A673 (cell line): ENCODE data around the gene MYO6. TPM values are rescaled to one million over a fixed set of nuclear protein-coding genes. Genes with fewer than 3 reads are reported as not detected.

Experiments
- BruUV-seq: library from RNA; stranded (reverse); fragments of 400-500 nt; replicated peaks from 2 replicates; lab custom pipeline; 2021; lab: Mats Ljungman, UMichigan
- CTCF ChIA-PET: fragments of 300-600 bp; sonication (Branson Sonifier 250); formaldehyde crosslinking; loops from one replicate; lab custom pipeline; 2022; ENCODE audit warnings: antibody characterized with exemption; lab: Charles Lee
- POLR2A ChIA-PET: fragments of 300-600 bp; sonication (Branson Sonifier 250); formaldehyde crosslinking; loops from one replicate; lab custom pipeline; 2022; ENCODE audit warnings: antibody characterized with exemption; ENCODE audit not compliant: low non-redundant PET; lab: Charles Lee
- DNase-seq: peaks from one replicate; pipeline ENCODE4 v3.0.0-alpha.2; 2015; ENCODE audit warnings: low spot score
- H3K27ac ChIP-seq: fragments of 200-600 bp; sonication (generic); 2 replicates; pipeline ENCODE4 v1.5.1; 2016; ENCODE audit warnings: mixed run types, low read depth, mild to moderate bottlenecking, mixed read lengths, antibody characterized with exemption, low read length; ENCODE audit not compliant: poor library complexity, severe bottlenecking
- H3K27me3 ChIP-seq: fragments of 200-600 bp; sonication (generic); replicated peaks from 2 replicates; pipeline ENCODE4 v1.6.1; 2017; ENCODE audit warnings: mixed run types, low read depth, mild to moderate bottlenecking, mixed read lengths, antibody characterized with exemption, low read length; ENCODE audit not compliant: insufficient read depth, poor library complexity
- H3K36me3 ChIP-seq: fragments of 200-600 bp; sonication (generic); 2 replicates; pipeline ENCODE4 v1.6.1; 2016; ENCODE audit warnings: mixed run types, mild to moderate bottlenecking, mixed read lengths, antibody characterized with exemption, low read length; ENCODE audit not compliant: insufficient read depth, poor library complexity, severe bottlenecking
- H3K4me1 ChIP-seq: fragments of 200-600 bp; sonication (generic); 2 replicates; pipeline ENCODE4 v1.6.1; 2017; ENCODE audit warnings: mixed run types, mild to moderate bottlenecking, mixed read lengths, antibody characterized with exemption, low read length; ENCODE audit not compliant: insufficient read depth, poor library complexity, severe bottlenecking
- H3K4me3 ChIP-seq: fragments of 200-600 bp; sonication (generic); 2 replicates; pipeline ENCODE4 v1.5.1; 2016; ENCODE audit warnings: low read depth, mixed run types, mild to moderate bottlenecking, mixed read lengths, low read length; ENCODE audit not compliant: poor library complexity, severe bottlenecking
- H3K9me3 ChIP-seq: fragments of 200-600 bp; sonication (generic); 2 replicates; pipeline ENCODE4 v1.6.1; 2016; ENCODE audit warnings: mixed run types, low read depth, mild to moderate bottlenecking, mixed read lengths, antibody characterized with exemption, low read length; ENCODE audit not compliant: poor library complexity, severe bottlenecking
- CTCF ChIP-seq: fragments of 300-800, 200-600 bp; sonication (generic); conservative IDR thresholded peaks from 2 replicates; pipeline ENCODE4 v1.5.1; 2017; ENCODE audit warnings: low read depth, mild to moderate bottlenecking, antibody characterized with exemption, low read length, moderate library complexity, mixed read lengths
- EZH2 ChIP-seq: fragments of 200-600 bp; sonication (generic); IDR thresholded peaks from 2 replicates; pipeline ENCODE4 v1.6.1; 2017; ENCODE audit warnings: borderline replicate concordance, low read depth, mild to moderate bottlenecking, mixed read lengths, antibody characterized with exemption, low read length; ENCODE audit not compliant: poor library complexity, severe bottlenecking
- intact Hi-C: fragments of 100-400 bp; cut with micrococcal nuclease; formaldehyde crosslinking; loops from one replicate; pipeline ENCODE4 v1.10.0; 2022; ENCODE audit not compliant: unreplicated experiment
- total RNA-seq: library from RNA; stranded (reverse); gene quantifications from 2 replicates; pipeline ENCODE4 v1.2.3, GENCODE V29; 2021

Gene MYO6
- total RNA-seq, 1 experiment from 2014 or later, result 1.8 TPM

- Histone ChIP-seq H3K9me3 (no peaks in the 10 kb centered on the region), H3K4me3 (no peak overlapping the region), H3K4me1 (peaks cover 5% of the 10 kb centered on the region), H3K27me3 (no peaks in the 10 kb centered on the region), H3K36me3 (no peaks in the 10 kb centered on the region), H3K27ac (no peak overlapping the region)
- intact Hi-C loops, result loop anchor here (5.0 to 10.0 kb wide), 2 partner anchors 751 to 929 kb away; no protein-coding TSS in a partner anchor
- no TSS peak for BruUV-seq
- CTCF ChIA-PET, result no interaction called here
- POLR2A ChIA-PET, result no interaction called here
- DNase-seq, result no peak
- TF ChIP-seq CTCF, result no peak
- no peak for TF ChIP-seq EZH2
Observed at GRCh38 chr6:75933387-75933975, 184.4 kb downstream of the MYO6 start.

GRCh38 chr6:75934643-75935472, 185.8 kb downstream of the MYO6 start:
- Histone ChIP-seq H3K36me3 (no peaks in the 10 kb centered on the region), H3K4me3 (peak overlapping the region; percentile 30), H3K27ac (no peak overlapping the region), H3K4me1 (peaks cover 5% of the 10 kb centered on the region), H3K27me3 (no peaks in the 10 kb centered on the region), H3K9me3 (no peaks in the 10 kb centered on the region)
- intact Hi-C loops, result loop anchor here (1.0 to 10.0 kb wide), 3 partner anchors 750 to 1522 kb away; no protein-coding TSS in a partner anchor
- DNase-seq, result peak; percentile 85
- no TSS peak for BruUV-seq
- peak; percentile 85 for TF ChIP-seq CTCF
- no peak for TF ChIP-seq EZH2
- ChIA-PET POLR2A (no interaction called here), CTCF (interaction anchor here (1.1 to 1.2 kb wide), 2 partner anchors 12 to 15 kb away, joined by 3 read pairs; no protein-coding TSS in a partner anchor)

GRCh38 chr6:75935473-75935793, 186.4 kb downstream of the MYO6 start:
- peaks cover 5% of the 10 kb centered on the region for H3K4me1 ChIP-seq
- TF ChIP-seq EZH2 (no peak), CTCF (no peak)
- H3K36me3 ChIP-seq, result no peaks in the 10 kb centered on the region
- intact Hi-C loops, result loop anchor here (1.0 to 10.0 kb wide), 2 partner anchors 749 to 1522 kb away; no protein-coding TSS in a partner anchor
- H3K9me3 ChIP-seq, result no peaks in the 10 kb centered on the region
- DNase-seq, result no peak
- BruUV-seq, result no TSS peak
- POLR2A ChIA-PET, result no interaction called here
- CTCF ChIA-PET, result interaction anchor here (1.1 to 1.2 kb wide), 2 partner anchors 12 to 15 kb away, joined by 3 read pairs; no protein-coding TSS in a partner anchor
- no peaks in the 10 kb centered on the region for H3K27me3 ChIP-seq
- peak overlapping the region; percentile 30 for H3K4me3 ChIP-seq
- no peak overlapping the region for H3K27ac ChIP-seq
